IPS-18a (cell line): Measurements from ENCODE around the gene CMSS1.

Source experiments
- H3K27ac ChIP-seq: one replicate; pipeline ENCODE4 v1.5.1; 2013; ENCODE audit warnings: low read length
- H3K27me3 ChIP-seq: one replicate; pipeline ENCODE4 v1.6.1; 2013; ENCODE audit warnings: mild to moderate bottlenecking, low read length; ENCODE audit not compliant: control insufficient read depth, insufficient read depth
- H3K36me3 ChIP-seq: one replicate; pipeline ENCODE4 v1.6.1; 2013; ENCODE audit warnings: low read depth, low read length; ENCODE audit not compliant: control insufficient read depth
- H3K4me1 ChIP-seq: one replicate; pipeline ENCODE4 v1.6.1; 2013; ENCODE audit warnings: low read depth, low read length; ENCODE audit not compliant: control insufficient read depth
- H3K4me3 ChIP-seq: one replicate; pipeline ENCODE4 v1.5.1; 2013; ENCODE audit warnings: low read length
- H3K9ac ChIP-seq: one replicate; pipeline ENCODE4 v1.6.1; 2013; ENCODE audit warnings: mild to moderate bottlenecking, low read length, moderate library complexity
- H3K9me3 ChIP-seq: one replicate; pipeline ENCODE4 v1.6.1; 2013; ENCODE audit warnings: low read depth, low read length; ENCODE audit not compliant: control insufficient read depth

The CMSS1 gene

DNA sequence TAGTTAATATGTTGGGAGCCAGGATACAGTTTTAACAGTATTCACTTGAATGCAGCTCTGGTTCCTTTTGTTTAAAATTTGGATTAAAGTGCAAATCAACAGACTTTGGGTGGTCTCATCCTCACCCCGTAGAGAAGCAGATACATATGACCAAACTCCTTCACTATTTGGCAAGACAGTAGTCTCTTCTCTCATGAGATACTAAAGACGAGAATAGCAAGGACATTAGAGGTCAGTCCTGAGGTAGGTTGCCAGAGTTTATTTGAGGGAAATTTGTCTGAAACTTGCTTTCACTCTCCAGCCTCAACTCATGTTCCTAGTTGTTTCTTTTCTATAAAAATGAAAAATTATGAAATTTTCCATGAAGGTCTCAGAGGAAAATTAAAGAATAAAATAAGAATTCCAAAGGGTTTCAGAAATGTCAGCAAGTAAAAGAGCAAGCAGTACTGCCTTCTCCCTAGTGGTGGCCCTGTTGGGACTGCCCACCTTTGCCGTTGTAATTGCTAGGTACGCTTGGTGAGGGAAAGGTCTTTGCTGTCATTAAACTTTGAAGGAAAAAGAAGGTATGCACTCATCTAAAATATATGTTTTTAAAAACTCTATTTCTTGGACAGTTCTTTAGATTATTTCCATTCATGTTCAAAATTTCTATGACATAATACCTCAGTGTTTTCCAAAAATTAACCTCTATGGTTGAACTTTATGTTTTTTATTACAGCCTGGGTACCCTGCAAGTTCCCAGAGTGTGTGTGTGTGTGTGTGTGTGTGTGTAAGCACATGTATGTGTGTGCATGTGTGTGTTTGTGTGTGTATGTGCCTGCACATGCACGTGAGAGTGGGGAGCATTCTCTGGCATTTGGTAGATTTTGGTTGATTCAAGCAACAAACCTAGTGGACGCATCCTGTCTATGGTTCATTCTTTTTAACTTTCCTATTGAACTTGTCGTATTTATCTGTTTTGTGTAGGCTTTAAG lies 111.4 kb downstream of the CMSS1 start:
- Histone ChIP-seq H3K27me3 (no peaks in the 10 kb centered on the region), H3K9ac (peak overlapping the region; percentile 43), H3K36me3 (no peaks in the 10 kb centered on the region), H3K4me1 (peaks cover 64% of the 10 kb centered on the region), H3K9me3 (no peaks in the 10 kb centered on the region), H3K27ac (peak overlapping the region; percentile 60), H3K4me3 (peak overlapping the region; percentile 42)

- Histone ChIP-seq H3K27ac (no peak overlapping the region), H3K36me3 (no peaks in the 10 kb centered on the region), H3K9ac (no peak overlapping the region), H3K9me3 (no peaks in the 10 kb centered on the region), H3K27me3 (no peaks in the 10 kb centered on the region), H3K4me3 (no peak overlapping the region), H3K4me1 (peaks cover 64% of the 10 kb centered on the region)
Measured at GRCh38 chr3:99929745-99930139, 112.1 kb downstream of the CMSS1 start.

GRCh38 chr3:99931059-99931458 lies 113.4 kb downstream of the CMSS1 start:
- Histone ChIP-seq H3K9me3 (no peaks in the 10 kb centered on the region), H3K27me3 (no peaks in the 10 kb centered on the region), H3K36me3 (no peaks in the 10 kb centered on the region), H3K9ac (no peak overlapping the region), H3K4me3 (no peak overlapping the region), H3K27ac (no peak overlapping the region), H3K4me1 (peaks cover 60% of the 10 kb centered on the region)

DNA sequence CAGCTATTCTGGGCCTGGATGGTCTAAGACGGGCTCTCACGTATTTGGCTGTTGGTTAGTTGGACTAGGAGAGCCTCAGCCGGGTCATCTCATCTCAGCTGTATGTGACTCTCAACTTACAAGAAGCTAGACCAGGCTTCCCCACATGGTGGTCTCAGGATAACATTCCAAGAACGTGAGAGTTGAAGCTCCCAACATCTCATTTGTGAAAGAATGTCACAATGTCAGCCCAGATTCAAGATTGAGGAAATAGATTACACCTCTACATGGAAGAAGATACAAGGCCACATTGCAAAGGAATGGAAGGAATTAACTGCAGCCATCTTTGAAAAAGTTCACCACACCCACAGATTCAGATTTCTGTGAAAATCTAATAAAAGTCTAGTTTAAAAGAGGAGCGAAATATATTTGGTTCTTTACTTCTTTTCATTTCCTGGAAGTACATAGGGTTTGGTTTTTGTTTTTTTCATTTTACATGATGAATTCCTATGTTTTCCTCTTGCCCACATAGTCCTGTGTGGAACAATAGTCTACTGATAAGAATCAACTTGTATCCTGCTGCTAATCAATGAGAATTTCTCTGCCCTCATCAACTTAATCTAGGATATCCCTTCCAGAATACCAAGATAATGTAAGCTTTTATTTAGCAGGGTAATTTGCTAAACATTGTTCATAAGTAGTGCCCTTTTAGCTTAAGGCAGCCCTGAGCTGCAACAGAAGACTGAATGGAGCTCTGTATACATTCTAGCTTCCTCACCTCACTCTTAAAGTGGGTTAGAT lies 116.5 kb downstream of the CMSS1 start:
- Histone ChIP-seq H3K4me1 (peaks cover 29% of the 10 kb centered on the region), H3K27ac (no peak overlapping the region), H3K9me3 (no peaks in the 10 kb centered on the region), H3K4me3 (no peak overlapping the region), H3K36me3 (no peaks in the 10 kb centered on the region), H3K27me3 (no peaks in the 10 kb centered on the region), H3K9ac (no peak overlapping the region)

- H3K9me3 ChIP-seq: no peaks in the 10 kb centered on the region
- H3K36me3 ChIP-seq: no peaks in the 10 kb centered on the region
- no peak overlapping the region for H3K9ac ChIP-seq
- peaks cover 19% of the 10 kb centered on the region for H3K4me1 ChIP-seq
- H3K27me3 ChIP-seq: no peaks in the 10 kb centered on the region
- H3K27ac ChIP-seq: no peak overlapping the region
- H3K4me3 ChIP-seq: no peak overlapping the region
Measured at GRCh38 chr3:99934975-99935797, 117.5 kb downstream of the CMSS1 start.

GRCh38 chr3:99938270-99938911 lies 120.7 kb downstream of the CMSS1 start:
- no peak overlapping the region for H3K9ac ChIP-seq
- H3K9me3 ChIP-seq: no peaks in the 10 kb centered on the region
- no peaks in the 10 kb centered on the region for H3K36me3 ChIP-seq
- peaks cover 5% of the 10 kb centered on the region for H3K4me1 ChIP-seq
- no peaks in the 10 kb centered on the region for H3K27me3 ChIP-seq
- H3K27ac ChIP-seq: no peak overlapping the region
- no peak overlapping the region for H3K4me3 ChIP-seq

GRCh38 chr3:99939876-99940275 lies 122.2 kb downstream of the CMSS1 start:
- Histone ChIP-seq H3K36me3 (no peaks in the 10 kb centered on the region), H3K4me1 (peaks cover 11% of the 10 kb centered on the region), H3K27me3 (no peaks in the 10 kb centered on the region), H3K27ac (no peak overlapping the region), H3K4me3 (no peak overlapping the region), H3K9ac (no peak overlapping the region), H3K9me3 (no peaks in the 10 kb centered on the region)

DNA sequence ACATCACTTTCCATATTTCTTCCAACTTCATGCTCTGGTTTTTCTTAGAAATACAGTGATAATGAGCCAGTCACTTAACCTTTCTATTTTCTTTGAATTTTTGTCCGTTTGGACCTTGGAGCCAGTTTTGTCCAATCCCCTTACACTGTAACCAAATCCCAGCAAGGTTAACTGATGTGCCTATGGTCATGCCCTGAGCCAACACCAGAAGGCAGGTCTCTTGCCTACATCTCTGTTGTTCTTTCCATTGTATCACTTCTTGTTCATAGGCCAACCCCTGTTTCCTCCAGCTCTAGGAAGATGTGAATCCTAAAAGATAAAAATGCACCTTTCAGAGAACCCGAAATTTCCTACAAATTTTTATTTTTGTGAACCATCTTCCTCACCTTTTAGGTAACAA lies 122.7 kb downstream of the CMSS1 start:
- H3K36me3 ChIP-seq: no peaks in the 10 kb centered on the region
- H3K27ac ChIP-seq: no peak overlapping the region
- H3K9ac ChIP-seq: no peak overlapping the region
- no peaks in the 10 kb centered on the region for H3K27me3 ChIP-seq
- peaks cover 14% of the 10 kb centered on the region for H3K4me1 ChIP-seq
- no peak overlapping the region for H3K4me3 ChIP-seq
- H3K9me3 ChIP-seq: no peaks in the 10 kb centered on the region

DNA sequence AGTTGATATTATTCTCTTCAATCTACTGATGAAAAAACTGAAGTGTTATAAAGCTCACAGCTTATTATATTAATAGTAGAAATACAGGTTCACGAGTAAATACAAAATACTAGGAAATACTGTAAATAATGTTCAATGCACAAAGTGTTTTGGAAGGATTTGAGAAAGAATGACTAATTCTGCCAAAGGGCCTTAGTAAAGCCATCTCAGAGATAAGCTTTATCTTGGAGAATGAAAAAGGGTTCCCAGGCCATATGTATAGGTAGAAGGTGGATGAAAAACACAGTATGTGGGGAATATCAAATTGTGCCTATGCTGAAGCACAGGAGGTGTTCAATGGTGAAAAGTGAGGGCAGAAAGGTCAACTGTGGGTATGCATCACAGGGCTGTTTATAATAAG lies 123.5 kb downstream of the CMSS1 start:
- Histone ChIP-seq H3K4me1 (peaks cover 15% of the 10 kb centered on the region), H3K9me3 (no peaks in the 10 kb centered on the region), H3K27me3 (no peaks in the 10 kb centered on the region), H3K36me3 (no peaks in the 10 kb centered on the region), H3K4me3 (no peak overlapping the region), H3K27ac (no peak overlapping the region), H3K9ac (no peak overlapping the region)

DNA sequence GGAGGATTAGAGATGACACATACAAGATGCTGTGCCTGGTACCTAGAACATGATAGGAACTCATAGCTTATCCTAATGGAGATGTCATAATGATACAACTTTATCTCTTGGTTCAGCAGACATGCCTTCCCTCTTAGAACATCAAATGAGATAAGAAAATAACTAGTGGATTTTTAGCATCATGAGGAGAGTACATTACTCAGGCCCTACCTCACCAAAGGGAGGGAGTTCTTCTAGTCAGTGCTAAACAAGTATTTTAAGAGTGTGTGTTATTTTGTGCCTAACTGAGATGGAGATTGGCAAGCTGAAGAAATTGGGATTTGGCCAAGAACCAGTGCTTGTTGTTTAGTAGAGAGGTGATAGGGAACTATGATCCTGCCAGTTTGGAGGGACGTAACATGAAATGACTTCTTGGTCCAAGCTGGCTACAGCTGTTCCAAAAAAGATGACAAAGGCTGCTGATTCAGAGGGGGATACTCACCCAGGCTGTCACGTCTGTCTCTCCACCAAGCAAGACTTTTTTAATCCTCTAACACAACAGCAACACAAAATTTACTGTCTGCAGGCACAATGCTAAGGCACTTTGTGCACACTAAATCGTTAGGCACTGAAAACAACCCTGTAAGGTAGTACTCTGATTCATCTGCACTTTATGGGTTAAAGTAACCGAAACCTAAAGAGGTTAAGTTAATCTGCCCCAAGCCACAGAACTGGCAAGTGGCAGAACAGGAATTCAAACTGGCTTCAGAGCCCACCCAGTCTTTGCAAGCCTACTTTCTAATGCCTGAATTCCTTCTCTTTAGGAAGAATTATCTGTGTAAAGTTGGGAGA lies 126.5 kb downstream of the CMSS1 start:
- Histone ChIP-seq H3K27me3 (no peaks in the 10 kb centered on the region), H3K9ac (no peak overlapping the region), H3K9me3 (no peaks in the 10 kb centered on the region), H3K27ac (no peak overlapping the region), H3K4me3 (no peak overlapping the region), H3K4me1 (peaks cover 15% of the 10 kb centered on the region), H3K36me3 (no peaks in the 10 kb centered on the region)
